ENCODE results near the gene ETV3. TPM values are rescaled to one million over a fixed set of nuclear protein-coding genes. Genes with fewer than 3 reads are reported as not detected.

Gene ETV3
- total RNA-seq, 1 experiment from 2014 or later, result 21.2 TPM

GRCh38 chr1:157140063-157140588 is 1.9 kb upstream of the ETV3 start:
- no peak for TF ChIP-seq SIN3A (IDR thresholded peaks at IDR 0.05; ENCODE audit: low read depth)
- no peak for TF ChIP-seq ZBTB33 (IDR thresholded peaks at IDR 0.05; ENCODE audit: extremely low read depth, insufficient replicate concordance, low read length)
- TF ChIP-seq ZNF274 (IDR thresholded peaks at IDR 0.05; ENCODE audit: low read depth, low read length), result no peak
- no peak for TF ChIP-seq ELF1 (IDR thresholded peaks at IDR 0.05; ENCODE audit: borderline replicate concordance, low read depth)
- H3K79me2 ChIP-seq (ENCODE audit: insufficient read depth, low read length), result peaks cover 28% of the 10 kb centered on the region
- H4K20me1 ChIP-seq (ENCODE audit: insufficient read depth), result peaks cover 7% of the 10 kb centered on the region; the same call in 1 of the 2 replicates
- no peaks in the 10 kb centered on the region for H3K9me3 ChIP-seq (ENCODE audit: control insufficient read depth in 1 of 2, insufficient read depth in 1 of 2, low read depth in 1 of 2, low read length in 2 of 2)
- ChIA-PET RAD21 (ENCODE audit: low non-redundant PET in 1 of 2, low total read pairs in 2 of 2, uncharacterized antibody in 2 of 2, unreplicated experiment in 2 of 2) (no interaction called here), CTCF (interaction anchor here (2.0 to 3.7 kb wide), 2 partner anchors 15 to 50 kb away, joined by 6 to 18 read pairs; no protein-coding TSS in a partner anchor), POLR2A (no interaction called here)
- peaks cover 13 to 25% of the 10 kb centered on the region in 2 experiments for H3K4me1 ChIP-seq (ENCODE audit: control insufficient read depth in 1 of 2, insufficient read depth in 2 of 2, low read length in 2 of 2)
- no peaks in the 10 kb centered on the region for H3K9me2 ChIP-seq (ENCODE audit: insufficient read depth)
- no peak overlapping the region for H2AFZ ChIP-seq (ENCODE audit: low read depth, low read length, poor library complexity, severe bottlenecking)
- no peak overlapping the region for H3K9ac ChIP-seq (ENCODE audit: low read length)
- intact Hi-C loops (cut with micrococcal nuclease), result no loop called here
- H3K36me3 ChIP-seq (ENCODE audit: control insufficient read depth in 1 of 2, insufficient read depth in 2 of 2, low read length in 2 of 2), result peaks cover 5 to 9% of the 10 kb centered on the region in 2 experiments; a peak in 3 of 4 replicates
- H3K4me2 ChIP-seq (ENCODE audit: low read length), result no peak overlapping the region
- DNase-seq (ENCODE audit: low read depth, low spot score) (no peak), ATAC-seq (no peak)
- H3K4me3 ChIP-seq (replicated peaks in 1 of 2; ENCODE audit: low read depth in 1 of 2, low read length in 2 of 2), result no peak overlapping the region
- H3K27me3 ChIP-seq (ENCODE audit: insufficient read depth, low read length), result no peaks in the 10 kb centered on the region
- no peak overlapping the region for H3K27ac ChIP-seq (ENCODE audit: low read depth, low read length)
- BruUV-seq (replicated peaks), result no TSS peak

GRCh38 chr1:157139052-157139715 is 989 bp upstream of the ETV3 start:
- CTCF ChIA-PET, result interaction anchor here (3.7 kb wide), 1 partner anchor 16 kb away, joined by 18 read pairs; no protein-coding TSS in a partner anchor
- intact Hi-C loops (cut with micrococcal nuclease), result loop anchor here (5.0 kb wide), 1 partner anchor 47 kb away; no protein-coding TSS in a partner anchor
- Histone ChIP-seq H3K36me3 (ENCODE audit: control insufficient read depth in 1 of 2, insufficient read depth in 2 of 2, low read length in 2 of 2) (peaks cover 15 to 19% of the 10 kb centered on the region in 2 experiments), H3K9me3 (ENCODE audit: control insufficient read depth in 1 of 2, insufficient read depth in 1 of 2, low read depth in 1 of 2, low read length in 2 of 2) (no peaks in the 10 kb centered on the region), H3K27me3 (ENCODE audit: insufficient read depth, low read length) (no peaks in the 10 kb centered on the region), H3K79me2 (ENCODE audit: insufficient read depth, low read length) (peaks cover 37% of the 10 kb centered on the region), H3K4me2 (ENCODE audit: low read length) (peak overlapping the region; percentile 90), H3K27ac (ENCODE audit: low read depth, low read length) (peak overlapping the region; percentile 60), H3K4me3 (replicated peaks in 1 of 2; ENCODE audit: low read depth in 1 of 2, low read length in 2 of 2) (peak overlapping the region; percentile 91 to 94), H2AFZ (ENCODE audit: low read depth, low read length, poor library complexity, severe bottlenecking) (no peak overlapping the region), H3K9ac (ENCODE audit: low read length) (peak overlapping the region; percentile 84), H4K20me1 (ENCODE audit: insufficient read depth) (peaks cover 7% of the 10 kb centered on the region; the same call in 1 of the 2 replicates), H3K4me1 (ENCODE audit: control insufficient read depth in 1 of 2, insufficient read depth in 2 of 2, low read length in 2 of 2) (peaks cover 13 to 25% of the 10 kb centered on the region in 2 experiments), H3K9me2 (ENCODE audit: insufficient read depth) (no peaks in the 10 kb centered on the region)
- no TSS peak for BruUV-seq (replicated peaks)
- POLR2A ChIA-PET, result no interaction called here
- no peak for TF ChIP-seq CBX3 (IDR thresholded peaks at IDR 0.05; ENCODE audit: low read depth)
- 0 out of 2 replicates have a peak, but pooled peaks have one; percentile 13 for TF ChIP-seq SIN3A (IDR thresholded peaks at IDR 0.05; ENCODE audit: low read depth)
- no peak for TF ChIP-seq SP1 (IDR thresholded peaks at IDR 0.05; ENCODE audit: low read depth)
- no peak for TF ChIP-seq EGR1 (IDR thresholded peaks at IDR 0.05; ENCODE audit: low read depth)
- no peak for TF ChIP-seq SRF (IDR thresholded peaks at IDR 0.05; ENCODE audit: low read depth)
- TF ChIP-seq, protein P1, sequence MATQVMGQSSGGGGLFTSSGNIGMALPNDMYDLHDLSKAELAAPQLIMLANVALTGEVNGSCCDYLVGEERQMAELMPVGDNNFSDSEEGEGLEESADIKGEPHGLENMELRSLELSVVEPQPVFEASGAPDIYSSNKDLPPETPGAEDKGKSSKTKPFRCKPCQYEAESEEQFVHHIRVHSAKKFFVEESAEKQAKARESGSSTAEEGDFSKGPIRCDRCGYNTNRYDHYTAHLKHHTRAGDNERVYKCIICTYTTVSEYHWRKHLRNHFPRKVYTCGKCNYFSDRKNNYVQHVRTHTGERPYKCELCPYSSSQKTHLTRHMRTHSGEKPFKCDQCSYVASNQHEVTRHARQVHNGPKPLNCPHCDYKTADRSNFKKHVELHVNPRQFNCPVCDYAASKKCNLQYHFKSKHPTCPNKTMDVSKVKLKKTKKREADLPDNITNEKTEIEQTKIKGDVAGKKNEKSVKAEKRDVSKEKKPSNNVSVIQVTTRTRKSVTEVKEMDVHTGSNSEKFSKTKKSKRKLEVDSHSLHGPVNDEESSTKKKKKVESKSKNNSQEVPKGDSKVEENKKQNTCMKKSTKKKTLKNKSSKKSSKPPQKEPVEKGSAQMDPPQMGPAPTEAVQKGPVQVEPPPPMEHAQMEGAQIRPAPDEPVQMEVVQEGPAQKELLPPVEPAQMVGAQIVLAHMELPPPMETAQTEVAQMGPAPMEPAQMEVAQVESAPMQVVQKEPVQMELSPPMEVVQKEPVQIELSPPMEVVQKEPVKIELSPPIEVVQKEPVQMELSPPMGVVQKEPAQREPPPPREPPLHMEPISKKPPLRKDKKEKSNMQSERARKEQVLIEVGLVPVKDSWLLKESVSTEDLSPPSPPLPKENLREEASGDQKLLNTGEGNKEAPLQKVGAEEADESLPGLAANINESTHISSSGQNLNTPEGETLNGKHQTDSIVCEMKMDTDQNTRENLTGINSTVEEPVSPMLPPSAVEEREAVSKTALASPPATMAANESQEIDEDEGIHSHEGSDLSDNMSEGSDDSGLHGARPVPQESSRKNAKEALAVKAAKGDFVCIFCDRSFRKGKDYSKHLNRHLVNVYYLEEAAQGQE (IDR thresholded peaks at IDR 0.05; ENCODE audit: low read depth), result no peak
- no peak for TF ChIP-seq ZBTB33 (IDR thresholded peaks at IDR 0.05; ENCODE audit: extremely low read depth, insufficient replicate concordance, low read length)
- RAD21 ChIA-PET (ENCODE audit: low non-redundant PET in 1 of 2, low total read pairs in 2 of 2, uncharacterized antibody in 2 of 2, unreplicated experiment in 2 of 2), result no interaction called here
- ATAC-seq (no peak), DNase-seq (ENCODE audit: low read depth, low spot score) (no peak)
